GM12892 (cell line): ENCODE results near the gene MET.

ENCODE experiments used
- POLR2A ChIP-seq: IDR thresholded peaks from 2 replicates; pipeline ENCODE4 v1.6.1; 2011; ENCODE audit warnings: low read depth, low read length, control low read depth
- POLR2AphosphoS5 ChIP-seq: IDR thresholded peaks from 2 replicates; pipeline ENCODE4 v1.6.1; 2011; ENCODE audit warnings: low read depth, low read length, control low read depth

- no peak for TF ChIP-seq POLR2A
- TF ChIP-seq POLR2AphosphoS5, result no peak
Observed at GRCh38 chr7:116734710-116735109, 62.7 kb downstream of the MET start.
